T-helper 17 cell (primary cell): ENCODE results near the gene RBP7. TPM values are rescaled to one million over a fixed set of nuclear protein-coding genes. Genes with fewer than 3 reads are reported as not detected.

Experiments
- ATAC-seq: fragments of 150-1000 bp; cut with Tn5 transposase; 2 replicates; pipeline ENCODE4 v1.10.0; 2021; ENCODE audit warnings: mild to moderate bottlenecking, moderate library complexity
- DNase-seq, 3 donors: peaks; one replicate each; pipeline versions ENCODE4 v3.0.0 to v3.0.0-alpha.2; 2020 to 2021
- H3K9me3 ChIP-seq: one replicate; pipeline ENCODE4 v1.7.0; 2013; ENCODE audit warnings: low read length, mild to moderate bottlenecking; ENCODE audit not compliant: control insufficient read depth, poor library complexity, severe bottlenecking
- H3K27ac Mint-ChIP-seq: one replicate; pipeline ENCODE4 v1.8.0; 2022; ENCODE audit warnings: mild to moderate bottlenecking, moderate library complexity, mixed read lengths
- H3K27me3 Mint-ChIP-seq: one replicate; pipeline ENCODE4 v1.8.0; 2022; ENCODE audit warnings: mixed read lengths
- H3K36me3 Mint-ChIP-seq: one replicate; pipeline ENCODE4 v1.8.0; 2022; ENCODE audit warnings: low read depth, mixed read lengths
- H3K4me1 Mint-ChIP-seq: one replicate; pipeline ENCODE4 v1.8.0; 2022; ENCODE audit warnings: mild to moderate bottlenecking, mixed read lengths
- H3K4me3 Mint-ChIP-seq: one replicate; pipeline ENCODE4 v1.8.0; 2022; ENCODE audit warnings: mild to moderate bottlenecking, moderate library complexity, mixed read lengths
- total RNA-seq, 4 donors: library from RNA in 2 of 4; stranded (reverse) in 2 of 4; gene quantifications; one replicate each; pipeline ENCODE4 v1.2.3 and lab custom pipeline; 2022 to 2026

RBP7 gene
- total RNA-seq, 2 donors from 2014 or later, result 1.1 TPM; not detected in 1

DNA sequence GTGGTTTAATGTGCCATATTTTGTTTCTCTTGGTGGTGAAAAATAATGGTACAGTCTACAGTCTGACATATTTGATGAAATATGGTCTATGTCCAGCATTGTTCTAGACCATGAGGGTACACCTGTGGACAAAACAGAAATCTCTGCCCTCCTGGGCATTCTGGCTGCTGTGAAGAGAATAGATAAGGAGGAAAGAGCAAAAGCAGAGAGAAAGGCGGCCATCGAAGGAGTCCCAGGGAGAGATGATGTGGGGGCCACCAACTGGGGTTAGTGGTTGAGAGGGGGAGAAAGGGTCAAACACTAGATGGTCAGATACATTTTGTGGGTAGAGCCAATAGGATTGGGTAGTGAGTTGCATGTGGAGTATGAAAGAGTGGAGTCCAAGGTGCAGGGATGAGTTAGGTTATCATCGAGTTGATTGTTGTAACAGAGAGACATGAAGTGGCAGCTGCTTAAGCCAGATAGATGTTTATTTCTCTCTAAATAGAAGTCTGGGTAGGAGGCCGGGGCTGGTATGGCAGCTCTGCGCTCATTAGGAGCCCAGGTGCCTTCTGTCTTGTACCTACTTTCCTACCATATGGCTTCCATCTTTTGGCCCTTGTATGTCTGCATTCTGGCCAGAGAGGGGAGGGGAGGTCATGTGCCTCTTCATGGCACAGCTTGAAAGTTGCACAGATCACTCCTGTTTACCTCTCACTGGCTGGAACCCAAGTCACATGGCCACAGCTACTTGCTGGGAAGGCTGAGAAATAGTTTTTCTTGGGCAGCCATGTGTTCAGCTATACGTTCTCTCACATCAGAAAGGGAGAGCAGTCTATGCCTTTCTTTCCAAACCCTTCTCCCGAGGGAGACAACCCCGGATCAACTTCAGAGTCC lies 48.7 kb downstream of the RBP7 start:
- DNase-seq, result no peak
- H3K4me1 Mint-ChIP-seq, result peaks cover 44% of the 10 kb centered on the region
- peak overlapping the region; percentile 62 for H3K27ac Mint-ChIP-seq
- no peak overlapping the region for H3K4me3 Mint-ChIP-seq
- ATAC-seq, result no peak
- H3K27me3 Mint-ChIP-seq, result no peaks in the 10 kb centered on the region
- H3K36me3 Mint-ChIP-seq, result peaks cover 2% of the 10 kb centered on the region
- no peaks in the 10 kb centered on the region for H3K9me3 ChIP-seq

GRCh38 chr1:10046356-10047085 lies 49.5 kb downstream of the RBP7 start:
- peak overlapping the region; percentile 62 for H3K27ac Mint-ChIP-seq
- no peak overlapping the region for H3K4me3 Mint-ChIP-seq
- peaks cover 2% of the 10 kb centered on the region for H3K36me3 Mint-ChIP-seq
- peaks cover 44% of the 10 kb centered on the region for H3K4me1 Mint-ChIP-seq
- no peaks in the 10 kb centered on the region for H3K27me3 Mint-ChIP-seq
- ATAC-seq (no peak), DNase-seq (no peak)
- no peaks in the 10 kb centered on the region for H3K9me3 ChIP-seq

DNA sequence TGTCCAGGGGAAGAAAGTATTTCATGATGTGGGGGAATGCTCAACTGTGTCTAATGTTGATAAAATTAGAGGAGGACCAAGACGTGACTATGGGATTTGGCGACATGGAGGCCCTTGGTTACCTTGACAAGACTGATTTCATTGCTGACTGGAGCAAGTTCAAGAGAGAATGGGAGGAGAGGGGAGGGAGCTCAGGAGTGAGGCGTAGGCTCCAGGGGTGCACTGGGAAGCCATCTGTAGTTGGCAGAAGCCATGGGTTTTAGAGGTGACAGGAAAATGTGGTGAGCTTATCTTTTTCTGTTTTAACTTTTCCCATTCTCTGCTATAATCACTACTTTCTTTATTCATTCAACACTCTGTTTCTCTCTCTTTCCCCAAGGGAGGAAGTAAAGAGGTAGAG lies 51.6 kb downstream of the RBP7 start:
- Mint-ChIP-seq H3K4me1 (peaks cover 44% of the 10 kb centered on the region), H3K4me3 (no peak overlapping the region), H3K27ac (no peak overlapping the region), H3K27me3 (no peaks in the 10 kb centered on the region), H3K36me3 (no peaks in the 10 kb centered on the region)
- H3K9me3 ChIP-seq, result no peaks in the 10 kb centered on the region
- DNase-seq, result no peak
- no peak for ATAC-seq

DNA sequence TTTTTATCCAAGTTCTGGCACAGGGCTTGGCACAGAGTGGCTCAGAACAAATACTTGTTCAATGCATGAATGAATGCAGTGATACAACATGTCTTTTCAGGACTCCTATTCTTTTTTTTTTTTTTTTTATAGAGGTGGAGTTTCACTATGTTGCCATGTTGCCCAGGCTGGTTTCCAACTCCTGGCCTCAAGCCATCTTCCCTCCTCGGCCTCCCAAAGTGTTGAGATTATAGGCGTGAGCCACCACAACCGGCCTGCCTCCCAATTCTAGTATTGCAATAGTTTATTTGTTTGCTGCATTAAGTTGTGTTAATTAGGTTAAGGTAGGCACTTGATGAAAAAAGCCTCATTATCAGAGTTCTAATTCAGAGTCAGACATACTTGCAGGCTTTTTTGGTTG lies 53.6 kb downstream of the RBP7 start:
- H3K27me3 Mint-ChIP-seq, result no peaks in the 10 kb centered on the region
- no peak overlapping the region for H3K4me3 Mint-ChIP-seq
- peaks cover 34% of the 10 kb centered on the region for H3K4me1 Mint-ChIP-seq
- ATAC-seq (no peak), DNase-seq (no peak)
- H3K27ac Mint-ChIP-seq, result no peak overlapping the region
- H3K9me3 ChIP-seq, result no peaks in the 10 kb centered on the region
- H3K36me3 Mint-ChIP-seq, result no peaks in the 10 kb centered on the region

- DNase-seq (no peak), ATAC-seq (no peak)
- peaks cover 24% of the 10 kb centered on the region for H3K4me1 Mint-ChIP-seq
- H3K36me3 Mint-ChIP-seq, result no peaks in the 10 kb centered on the region
- no peak overlapping the region for H3K27ac Mint-ChIP-seq
- no peaks in the 10 kb centered on the region for H3K27me3 Mint-ChIP-seq
- H3K9me3 ChIP-seq, result no peaks in the 10 kb centered on the region
- no peak overlapping the region for H3K4me3 Mint-ChIP-seq
These were observed 54.6 kb downstream of the RBP7 start for GRCh38 chr1:10051656-10052055.

GRCh38 chr1:10052347-10052746 lies 55.3 kb downstream of the RBP7 start:
- Mint-ChIP-seq H3K27ac (no peak overlapping the region), H3K36me3 (no peaks in the 10 kb centered on the region), H3K27me3 (no peaks in the 10 kb centered on the region), H3K4me1 (peaks cover 18% of the 10 kb centered on the region), H3K4me3 (no peak overlapping the region)
- DNase-seq (no peak), ATAC-seq (no peak)
- H3K9me3 ChIP-seq, result no peaks in the 10 kb centered on the region

GRCh38 chr1:10054465-10054864 lies 57.4 kb downstream of the RBP7 start:
- Mint-ChIP-seq H3K4me1 (peaks cover 12% of the 10 kb centered on the region), H3K36me3 (no peaks in the 10 kb centered on the region), H3K27ac (no peak overlapping the region), H3K27me3 (no peaks in the 10 kb centered on the region), H3K4me3 (no peak overlapping the region)
- H3K9me3 ChIP-seq, result no peaks in the 10 kb centered on the region
- DNase-seq, result no peak
- ATAC-seq, result no peak

GRCh38 chr1:10056599-10056987 lies 59.6 kb downstream of the RBP7 start:
- Mint-ChIP-seq H3K36me3 (no peaks in the 10 kb centered on the region), H3K4me1 (peaks cover 14% of the 10 kb centered on the region), H3K27ac (no peak overlapping the region), H3K27me3 (no peaks in the 10 kb centered on the region), H3K4me3 (no peak overlapping the region)
- DNase-seq (no peak), ATAC-seq (no peak)
- no peaks in the 10 kb centered on the region for H3K9me3 ChIP-seq

GRCh38 chr1:10057343-10057742 lies 60.3 kb downstream of the RBP7 start:
- no peak overlapping the region for H3K27ac Mint-ChIP-seq
- H3K9me3 ChIP-seq, result no peaks in the 10 kb centered on the region
- H3K4me3 Mint-ChIP-seq, result no peak overlapping the region
- no peak for ATAC-seq
- no peaks in the 10 kb centered on the region for H3K27me3 Mint-ChIP-seq
- DNase-seq, result no peak
- H3K36me3 Mint-ChIP-seq, result no peaks in the 10 kb centered on the region
- H3K4me1 Mint-ChIP-seq, result peaks cover 13% of the 10 kb centered on the region

- ATAC-seq, result no peak
- Mint-ChIP-seq H3K36me3 (no peaks in the 10 kb centered on the region), H3K27ac (peak overlapping the region; percentile 43), H3K4me3 (no peak overlapping the region), H3K27me3 (no peaks in the 10 kb centered on the region), H3K4me1 (peaks cover 10% of the 10 kb centered on the region)
- H3K9me3 ChIP-seq, result no peaks in the 10 kb centered on the region
- DNase-seq, result no peak
These were observed 60.8 kb downstream of the RBP7 start for GRCh38 chr1:10057796-10058195.

DNA sequence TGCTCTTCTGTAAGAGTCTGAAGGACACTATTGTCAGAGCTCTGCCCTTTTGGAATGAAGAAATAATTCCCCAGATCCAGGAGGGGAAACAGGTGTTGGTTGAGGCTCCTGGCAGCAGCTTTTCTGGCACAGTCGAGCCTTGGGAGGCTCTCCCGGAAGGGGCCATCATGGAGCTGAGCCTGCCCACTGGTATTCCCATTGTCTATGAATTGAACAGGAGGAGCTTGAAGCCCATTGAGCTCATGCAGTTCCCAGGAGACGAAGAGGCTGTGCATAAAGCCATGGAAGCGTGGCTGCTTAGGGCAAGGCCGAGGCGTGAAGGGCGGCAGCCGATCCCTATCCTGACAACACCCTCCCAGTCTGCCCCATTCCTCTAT lies 62.3 kb downstream of the RBP7 start:
- H3K27ac Mint-ChIP-seq, result no peak overlapping the region
- no peaks in the 10 kb centered on the region for H3K27me3 Mint-ChIP-seq
- ATAC-seq, result no peak
- peaks cover 4% of the 10 kb centered on the region for H3K36me3 Mint-ChIP-seq
- H3K4me1 Mint-ChIP-seq, result peaks cover 19% of the 10 kb centered on the region
- no peak for DNase-seq
- no peaks in the 10 kb centered on the region for H3K9me3 ChIP-seq
- no peak overlapping the region for H3K4me3 Mint-ChIP-seq

- Mint-ChIP-seq H3K27me3 (no peaks in the 10 kb centered on the region), H3K4me3 (no peak overlapping the region), H3K27ac (no peak overlapping the region), H3K36me3 (peaks cover 6% of the 10 kb centered on the region), H3K4me1 (peaks cover 22% of the 10 kb centered on the region)
- H3K9me3 ChIP-seq, result no peaks in the 10 kb centered on the region
- no peak for DNase-seq
- ATAC-seq, result no peak
These were observed 63.5 kb downstream of the RBP7 start for GRCh38 chr1:10060311-10061100.

GRCh38 chr1:10061276-10061675 lies 64.2 kb downstream of the RBP7 start:
- ATAC-seq (no peak), DNase-seq (no peak)
- Mint-ChIP-seq H3K27me3 (no peaks in the 10 kb centered on the region), H3K4me3 (no peak overlapping the region), H3K4me1 (peaks cover 22% of the 10 kb centered on the region), H3K36me3 (peaks cover 6% of the 10 kb centered on the region), H3K27ac (no peak overlapping the region)
- no peaks in the 10 kb centered on the region for H3K9me3 ChIP-seq
